GM19372 (cell line): Measurements from ENCODE around the gene CTNNBL1.
"Not testable (repeated sequence)": the region's sequence is repeated elsewhere in the genome, so short reads cannot be mapped to it uniquely, and the experiment has no call there.

Source experiments
- ATAC-seq: cut with Tn5 transposase; IDR thresholded peaks from one replicate; pipeline ENCODE4 v1.9.1; 2021; ENCODE audit warnings: mild to moderate bottlenecking, low read depth, moderate library complexity; ENCODE audit not compliant: unreplicated experiment

Gene CTNNBL1

DNA sequence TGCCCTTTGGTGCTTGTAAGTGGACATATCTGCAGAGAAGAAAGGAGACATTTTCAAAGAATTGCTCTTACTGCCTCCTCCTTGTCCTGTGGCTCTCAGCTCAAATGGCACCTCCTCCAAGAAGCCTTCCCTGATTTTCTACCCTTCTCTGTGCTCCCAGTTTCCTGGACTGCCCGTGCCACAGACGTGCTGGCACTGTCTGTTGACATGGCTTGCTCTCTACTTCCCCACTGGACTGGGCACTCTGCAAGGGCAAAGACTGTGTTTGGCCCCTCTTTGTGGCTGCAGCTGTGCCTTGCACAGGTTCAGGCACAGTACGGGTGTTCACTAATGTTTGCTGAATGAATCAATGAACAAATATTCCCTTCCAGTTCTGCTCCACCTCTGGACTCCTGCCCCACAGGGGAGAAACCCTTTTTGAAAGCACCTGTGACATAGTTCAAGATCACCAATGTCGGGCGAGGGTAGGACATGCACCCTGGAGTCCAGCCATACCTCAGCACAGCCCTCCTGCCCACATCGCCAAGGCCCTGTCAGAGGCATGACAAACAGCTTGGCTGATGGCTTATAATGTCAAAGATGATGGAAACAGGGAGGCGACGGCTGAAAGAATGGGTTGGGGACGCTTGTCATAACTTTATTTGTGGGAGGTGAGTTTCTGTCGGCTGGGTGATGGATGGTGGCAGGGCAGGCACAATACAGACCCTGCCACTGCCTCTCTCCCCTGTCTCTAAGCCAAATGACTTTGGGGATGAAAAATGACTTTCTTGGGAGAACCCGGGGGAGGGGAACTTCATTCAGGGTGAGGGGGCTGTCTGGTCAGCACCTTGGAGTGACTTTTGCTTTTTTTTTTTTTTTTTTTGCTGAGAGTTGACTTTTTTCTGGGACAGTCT lies 15.6 kb upstream of the CTNNBL1 start:
- ATAC-seq, result no peak

DNA sequence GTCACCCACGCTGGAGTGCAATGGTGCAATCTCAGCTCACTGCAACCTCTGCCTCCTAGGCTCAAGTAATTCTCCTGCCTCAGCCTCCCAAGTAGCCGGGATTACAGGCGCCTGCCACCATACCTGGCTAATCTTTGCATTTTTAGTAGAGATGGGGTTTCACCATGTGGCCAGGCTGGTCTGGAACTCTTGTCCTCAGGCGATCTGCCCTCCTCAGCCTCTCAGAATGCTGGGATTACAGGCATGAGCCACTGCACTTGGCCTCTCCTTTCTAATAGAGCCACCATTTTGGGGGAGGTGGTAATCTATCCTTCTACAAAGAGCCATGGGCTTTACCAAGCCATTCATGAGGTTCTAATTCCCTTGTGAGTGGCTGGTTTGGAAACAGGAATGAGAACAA lies 14.1 kb upstream of the CTNNBL1 start:
- not testable (repeated sequence) for ATAC-seq

DNA sequence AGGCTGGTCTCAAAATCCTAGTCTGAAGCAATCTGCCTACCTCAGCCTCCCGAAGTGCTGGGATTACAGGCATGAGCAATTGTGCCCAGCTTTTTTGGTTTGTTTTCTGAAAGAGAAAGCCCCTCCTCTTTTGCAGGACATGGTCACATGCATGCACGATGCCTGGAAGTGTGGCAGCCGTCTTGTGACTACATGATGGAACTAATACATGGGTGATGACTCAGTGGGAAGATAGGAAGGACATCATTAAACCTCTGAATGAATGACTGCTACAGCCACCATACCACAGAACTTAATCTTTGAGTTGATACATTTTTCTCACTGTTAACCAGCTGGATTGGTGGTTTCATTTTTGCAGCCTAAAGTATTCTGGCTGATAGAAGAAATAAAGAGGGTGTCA lies 13.4 kb upstream of the CTNNBL1 start:
- no peak for ATAC-seq

DNA sequence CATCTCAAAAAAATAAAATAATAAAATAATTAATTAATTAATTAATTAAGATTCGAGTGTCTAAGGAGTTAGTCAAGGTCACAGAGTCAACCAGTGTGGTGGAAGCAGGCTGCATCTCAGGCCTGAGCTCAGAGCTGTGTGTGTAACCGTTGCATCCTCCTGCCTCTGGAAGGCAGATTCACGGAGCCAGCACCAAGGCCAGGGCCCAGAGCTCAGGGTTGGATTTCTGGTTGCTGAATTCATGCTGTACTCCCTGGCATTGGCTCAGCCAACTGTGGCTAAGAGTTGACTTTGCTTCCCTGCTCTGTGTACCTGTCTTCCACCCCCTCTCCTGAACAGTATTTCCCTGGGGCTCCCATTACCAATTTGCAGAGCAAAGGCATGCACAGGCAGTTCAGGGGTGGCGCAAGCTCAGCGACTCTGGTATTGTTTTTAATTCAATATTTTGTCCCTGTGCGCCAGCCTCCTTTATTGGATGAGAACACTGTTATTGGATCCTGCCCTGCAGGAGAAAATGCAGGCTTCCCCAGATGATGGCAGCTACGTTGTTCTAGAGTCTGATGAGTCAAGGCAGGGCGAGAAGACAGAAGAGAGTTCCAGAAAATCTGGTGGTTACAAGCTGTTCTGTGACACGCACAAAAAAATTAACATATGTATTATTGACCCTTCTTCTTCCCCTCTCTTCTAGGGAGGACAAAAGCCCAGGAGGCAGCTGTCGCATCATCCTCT lies 12.3 kb upstream of the CTNNBL1 start:
- no peak for ATAC-seq

- not testable (repeated sequence) for ATAC-seq
These were observed 10.7 kb upstream of the CTNNBL1 start for GRCh38 chr20:37683146-37683545.

DNA sequence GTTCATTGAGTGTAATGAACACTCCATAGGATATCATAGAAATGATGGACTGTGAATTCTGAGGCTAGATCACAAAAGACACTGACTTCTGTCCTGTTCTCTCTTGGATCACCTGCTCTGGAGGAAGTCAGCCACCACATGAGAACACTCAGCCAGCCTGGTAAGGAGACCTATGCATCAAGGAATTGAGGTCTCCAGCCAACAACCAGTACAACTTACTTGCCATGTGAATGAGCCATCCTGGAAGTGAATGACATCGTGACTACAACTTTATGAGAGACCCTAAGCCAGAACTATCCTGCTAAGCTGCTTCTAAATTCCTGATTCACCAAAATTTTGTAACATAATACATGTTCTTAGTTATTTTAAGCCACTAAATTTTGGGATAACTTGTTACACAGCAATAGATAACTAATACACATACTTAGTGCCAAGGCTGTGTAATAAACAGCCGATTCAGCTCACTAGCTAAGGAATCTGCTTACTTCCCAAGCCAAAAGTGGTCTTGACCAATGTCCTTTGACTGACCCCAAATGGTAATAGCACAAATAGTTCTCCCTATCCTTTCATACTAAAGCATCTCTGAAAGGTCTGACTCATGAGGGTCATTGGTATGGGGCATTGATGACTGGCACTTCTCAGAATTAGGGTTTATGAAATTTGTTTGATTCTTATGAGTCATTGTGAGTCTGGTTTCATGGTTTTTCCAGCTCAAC lies 6.9 kb upstream of the CTNNBL1 start:
- ATAC-seq, result no peak

GRCh38 chr20:37687478-37687805 lies 6.4 kb upstream of the CTNNBL1 start:
- ATAC-seq, result no peak

- ATAC-seq, result no peak
These were observed 5.7 kb upstream of the CTNNBL1 start for GRCh38 chr20:37688093-37688492.

- ATAC-seq, result no peak
These were observed 3.0 kb upstream of the CTNNBL1 start for GRCh38 chr20:37690626-37691369.

DNA sequence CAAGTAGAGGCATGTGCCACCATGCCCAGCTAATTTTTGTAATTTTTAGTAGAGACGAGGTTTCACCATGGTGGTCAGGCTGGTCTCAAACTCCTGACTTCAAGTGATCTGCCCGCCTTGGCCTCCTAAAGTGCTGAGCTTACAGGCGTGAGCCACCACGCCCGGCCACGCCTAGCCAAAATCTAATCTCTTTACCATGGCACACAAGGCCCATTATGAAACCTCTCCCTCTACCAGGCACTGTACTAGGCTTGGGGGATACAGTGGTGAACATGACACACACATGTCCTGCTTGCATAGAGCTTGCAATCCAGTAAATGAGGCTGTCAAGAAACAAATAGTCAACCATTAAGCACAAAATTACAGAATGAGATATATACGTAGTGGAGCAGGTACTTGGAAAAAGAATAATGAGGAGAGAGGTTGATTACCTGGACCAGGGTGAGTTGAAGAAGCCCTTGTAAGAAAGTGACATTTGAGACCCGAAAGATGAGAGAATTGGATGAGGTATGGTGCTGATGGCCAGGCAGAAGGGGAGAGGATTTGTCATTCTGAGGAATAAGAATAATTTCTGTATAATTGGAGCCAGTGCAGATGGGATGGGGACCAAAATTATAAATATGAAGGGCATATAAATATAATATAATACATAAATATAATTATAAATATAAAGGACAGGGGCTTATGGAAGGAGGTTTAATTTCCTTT lies 1.2 kb upstream of the CTNNBL1 start:
- no peak for ATAC-seq

GRCh38 chr20:37693242-37693634 lies 592 bp upstream of the CTNNBL1 start:
- ATAC-seq, result no peak

- ATAC-seq, result no peak
These were observed 2.0 kb downstream of the CTNNBL1 start for GRCh38 chr20:37695684-37696342.

DNA sequence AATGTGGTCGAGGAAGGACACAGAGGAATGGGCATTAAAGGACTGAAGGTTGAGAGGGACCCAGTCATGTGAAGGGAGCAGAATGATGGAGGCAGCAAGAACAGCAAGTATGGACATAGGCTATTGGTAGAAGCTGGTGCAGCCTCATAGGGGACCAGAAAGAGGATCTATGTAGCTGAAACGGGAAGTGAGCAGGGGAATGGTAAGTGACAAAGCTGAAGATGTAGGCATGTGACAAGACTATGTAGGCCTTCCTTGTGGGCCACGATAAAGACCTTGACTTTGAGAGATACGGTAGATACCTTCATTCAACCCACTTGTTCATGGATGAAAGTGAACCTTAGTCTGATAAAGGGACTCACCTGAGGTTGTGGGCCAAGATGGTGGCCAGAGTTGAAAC lies 3.5 kb downstream of the CTNNBL1 start:
- ATAC-seq, result no peak

DNA sequence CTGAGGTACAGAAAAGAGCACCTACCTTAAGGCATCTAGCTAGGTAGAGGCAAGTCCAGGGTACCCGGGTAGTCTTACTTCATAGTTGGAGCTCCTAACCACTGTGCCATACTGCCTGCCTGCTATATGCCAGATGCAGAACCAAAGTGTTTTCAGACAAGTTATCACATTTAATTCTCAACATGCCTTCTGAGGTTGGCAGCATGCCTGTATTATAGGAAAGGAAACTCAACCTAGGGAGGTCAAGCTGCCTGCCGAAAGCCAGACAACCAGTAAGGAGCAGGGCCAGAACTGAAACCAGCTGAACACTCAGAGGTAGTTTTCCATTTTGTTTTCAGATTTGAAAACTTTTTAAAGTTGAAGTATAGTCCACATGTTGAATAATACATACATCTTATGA lies 5.4 kb downstream of the CTNNBL1 start:
- ATAC-seq, result no peak

- no peak for ATAC-seq
These were observed 6.5 kb downstream of the CTNNBL1 start for GRCh38 chr20:37700301-37700700.

DNA sequence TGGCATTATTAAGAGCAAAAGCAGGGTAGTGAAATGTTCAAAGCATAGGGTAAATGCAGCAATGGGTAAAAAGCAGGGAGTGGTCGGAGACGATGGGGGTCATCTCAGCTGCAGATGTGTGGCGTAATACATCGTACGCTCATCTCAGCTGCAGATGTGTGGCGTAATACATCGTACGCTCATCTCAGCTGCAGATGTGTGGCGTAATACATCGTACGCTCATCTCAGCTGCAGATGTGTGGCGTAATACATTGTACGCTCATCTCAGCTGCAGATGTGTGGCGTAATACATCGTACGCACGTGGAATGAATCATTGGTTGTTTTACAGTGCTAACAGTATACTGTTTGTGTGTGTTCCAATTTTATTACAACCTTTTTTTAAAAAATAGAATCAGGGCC lies 7.8 kb downstream of the CTNNBL1 start:
- ATAC-seq, result not testable (repeated sequence)

DNA sequence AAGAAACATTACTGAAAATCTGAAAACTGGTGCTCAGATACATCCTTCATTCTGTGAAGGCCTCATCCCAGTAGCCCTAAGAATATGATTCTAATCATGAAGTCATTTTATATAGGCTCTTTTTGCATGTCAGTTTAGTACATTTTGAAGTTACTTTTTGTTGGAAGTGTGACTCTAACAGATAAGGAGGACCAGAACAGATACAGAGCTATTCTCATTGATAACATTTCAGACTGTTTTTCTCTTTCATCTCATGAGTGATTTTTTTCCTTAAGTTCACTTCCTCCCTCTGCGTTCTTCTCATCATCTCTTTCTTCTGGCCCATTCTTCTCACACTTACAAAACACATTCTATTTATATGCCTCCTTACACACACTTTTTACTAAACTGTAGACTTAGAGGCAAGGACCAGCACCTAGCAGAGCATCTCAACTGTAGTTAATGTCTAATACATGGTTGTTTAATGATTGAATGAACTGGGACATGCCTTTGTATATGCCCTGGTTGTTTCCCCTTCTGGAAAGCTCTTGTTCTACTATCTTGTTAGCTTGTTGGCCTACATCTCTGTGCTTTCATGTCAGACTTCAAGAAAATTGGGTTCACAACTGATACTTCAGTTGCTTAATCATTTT lies 8.7 kb downstream of the CTNNBL1 start:
- ATAC-seq, result no peak

- ATAC-seq, result no peak
These were observed 9.4 kb downstream of the CTNNBL1 start for GRCh38 chr20:37703035-37703845.
